ENCODE results near the gene EPB41L4A.
"Not testable (repeated sequence)": the region's sequence is repeated elsewhere in the genome, so short reads cannot be mapped to it uniquely, and the experiment has no call there.

Gene EPB41L4A

DNA sequence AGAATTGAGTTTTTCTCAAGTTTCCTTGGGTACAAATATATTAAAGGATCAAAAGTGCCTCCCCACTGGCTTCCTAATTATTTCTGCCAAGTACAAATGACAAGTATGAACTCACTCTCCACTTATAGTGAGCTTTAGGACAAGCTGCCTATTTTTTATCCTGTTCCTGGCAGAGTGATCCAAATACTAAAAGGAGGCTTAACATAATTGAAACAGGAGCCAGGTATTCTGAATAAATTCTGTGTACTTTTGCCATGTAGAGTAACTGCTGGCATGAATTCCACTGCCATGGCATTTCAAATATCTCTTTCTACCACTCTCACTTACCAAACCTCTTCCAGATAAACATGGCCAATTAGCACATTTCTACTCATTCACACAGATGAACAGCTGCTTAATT is 171.1 kb downstream of the EPB41L4A start:
- no peak for DNase-seq

DNA sequence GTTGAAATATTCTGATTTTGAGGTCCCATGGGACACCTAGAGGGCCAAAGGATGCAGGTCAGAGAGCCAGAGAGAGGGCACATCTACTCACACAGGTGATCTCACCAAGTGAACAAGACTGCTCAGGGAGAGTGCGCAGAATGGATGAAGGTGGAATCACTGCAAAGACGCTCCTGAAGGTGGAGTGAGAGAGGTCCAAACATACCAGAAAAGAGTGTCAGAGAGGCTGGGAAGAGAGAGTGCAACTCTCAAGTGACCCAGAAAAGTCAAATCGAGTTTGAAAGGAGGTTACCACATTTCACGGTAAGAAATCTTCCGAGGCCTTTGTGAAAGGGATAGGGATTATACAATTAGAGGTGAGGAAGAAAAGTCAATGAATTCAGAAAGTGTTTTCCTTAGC is 173.4 kb downstream of the EPB41L4A start:
- no peak for DNase-seq

DNA sequence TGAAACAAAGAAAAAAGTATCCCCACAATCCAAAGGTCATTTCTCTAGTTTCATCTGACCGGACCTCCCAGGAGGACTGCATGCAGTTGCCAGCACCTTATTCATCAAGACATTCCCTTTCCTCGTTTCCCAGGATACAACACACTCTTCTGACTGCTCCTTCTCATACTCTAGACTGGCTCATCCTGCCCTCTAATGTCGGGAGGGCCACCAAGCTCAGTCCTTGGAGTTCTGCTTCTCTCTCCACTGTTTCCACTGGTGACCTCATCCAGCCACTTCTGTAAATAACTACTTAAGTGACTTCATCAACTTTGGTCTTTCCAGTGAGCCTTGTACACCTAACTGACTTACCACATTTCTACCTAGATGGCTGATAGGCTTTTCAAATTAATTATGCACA is 179.1 kb downstream of the EPB41L4A start:
- DNase-seq = no peak

DNA sequence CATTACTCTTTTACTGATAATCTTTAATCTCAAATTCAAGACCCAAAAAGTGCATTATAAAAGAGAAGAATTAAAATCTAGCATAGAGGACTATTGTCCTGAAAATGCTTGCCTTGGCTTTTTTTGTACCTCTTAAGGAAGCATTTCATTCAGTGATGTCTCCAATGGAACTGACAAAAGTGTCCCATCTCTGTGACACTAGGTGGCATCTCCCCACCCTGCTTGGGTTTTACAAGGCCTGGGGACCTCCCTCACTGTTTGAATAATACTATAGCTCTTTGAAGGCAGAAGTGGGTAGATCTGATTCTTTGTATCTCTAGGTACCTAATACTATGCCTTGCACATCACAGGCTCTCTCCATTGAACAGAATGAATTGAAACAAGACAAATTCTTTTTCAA is 180.6 kb downstream of the EPB41L4A start:
- DNase-seq = no peak

DNA sequence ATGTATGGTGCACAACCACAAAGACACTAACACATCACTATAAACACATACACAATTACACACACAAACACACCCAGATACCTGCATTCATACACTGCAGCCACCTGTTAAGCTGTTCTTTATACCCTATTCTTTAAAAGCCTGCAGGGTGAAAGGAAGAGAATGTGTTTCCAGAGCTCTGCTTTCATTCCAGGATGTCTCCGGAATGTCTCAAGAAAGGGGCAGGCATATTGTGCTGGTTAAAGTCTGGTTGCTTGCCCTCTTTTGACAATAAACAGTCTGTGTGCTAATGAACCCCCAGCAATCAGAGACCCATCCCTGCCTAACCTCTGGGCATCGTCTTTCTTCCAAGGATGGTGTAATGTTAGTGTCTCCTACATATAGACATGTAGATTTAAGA is 181.6 kb downstream of the EPB41L4A start:
- DNase-seq = no peak

DNA sequence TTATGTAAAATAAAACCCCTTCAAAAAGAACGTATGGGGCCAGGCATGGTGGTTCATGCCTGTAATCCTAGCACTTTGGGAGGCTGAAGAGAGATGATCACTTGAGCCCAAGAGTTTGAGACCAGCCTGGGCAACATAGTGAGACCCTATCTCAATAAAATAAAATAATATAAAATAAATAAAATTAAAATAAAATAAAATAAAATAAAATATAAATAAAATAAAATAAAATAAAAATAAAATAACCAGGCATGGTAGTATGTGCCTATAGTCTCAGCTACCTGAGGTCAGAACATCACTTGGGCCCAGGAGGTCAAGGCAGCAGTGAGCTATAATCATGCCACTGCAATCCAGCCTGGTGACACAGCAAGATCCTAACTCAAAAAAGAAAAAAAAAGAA is 185.1 kb downstream of the EPB41L4A start:
- DNase-seq = no peak

DNA sequence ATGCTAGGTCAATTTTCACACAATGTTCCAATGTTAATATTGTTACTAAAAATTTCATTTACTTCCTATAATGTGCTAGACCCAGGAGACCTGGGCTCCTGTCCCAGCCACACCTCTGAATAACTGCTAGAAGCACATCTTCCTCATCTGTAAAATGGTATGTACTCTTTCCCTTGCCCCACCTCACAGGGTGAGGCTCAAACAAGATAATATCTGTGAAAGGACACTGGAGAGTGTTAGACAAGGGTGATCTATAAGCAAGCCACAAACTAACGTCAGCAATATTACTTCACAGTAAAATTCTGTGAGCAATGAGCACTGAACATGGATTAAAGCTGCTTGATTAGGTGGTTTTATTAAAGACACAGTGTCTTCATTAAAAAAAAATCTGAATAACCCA is 186.4 kb downstream of the EPB41L4A start:
- no peak for DNase-seq

DNA sequence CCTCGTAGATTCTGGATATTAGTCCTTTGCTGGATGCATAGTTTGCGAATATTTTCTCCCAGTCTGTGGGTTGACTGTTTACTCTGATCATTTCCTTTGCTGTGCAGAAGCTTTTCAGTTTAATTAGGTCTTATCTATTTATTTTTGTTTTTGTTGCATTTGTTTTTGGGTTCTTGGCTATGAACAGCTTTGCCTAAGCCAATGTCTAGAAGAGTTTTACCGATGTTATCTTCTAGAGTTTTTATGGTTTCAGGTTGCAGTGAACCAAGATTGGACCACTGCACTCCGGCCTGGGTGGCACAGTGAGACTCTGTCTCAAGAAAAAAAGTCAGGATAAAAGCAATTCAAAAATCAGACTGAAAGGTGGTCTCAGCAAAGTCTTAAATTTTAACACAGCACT is 188.5 kb downstream of the EPB41L4A start:
- DNase-seq = no peak

DNA sequence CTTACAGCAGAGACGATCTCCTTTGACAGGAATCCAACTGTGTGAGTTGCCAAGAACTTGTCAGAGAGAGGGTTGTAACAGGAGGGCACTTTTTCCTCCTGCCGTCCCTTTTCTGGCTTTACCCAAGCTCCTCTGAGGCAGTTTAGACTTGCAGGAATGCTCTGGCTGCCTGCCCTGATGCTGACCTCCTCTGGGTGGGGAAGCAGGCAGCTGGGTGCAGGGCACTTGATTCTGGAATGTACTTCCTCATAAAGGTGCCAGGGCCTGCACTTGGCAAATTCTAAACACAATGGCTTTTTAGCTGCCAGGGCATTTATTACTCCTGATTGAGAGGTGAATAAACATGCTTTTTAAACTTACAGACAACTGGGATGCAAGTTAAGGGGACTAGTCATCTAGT is 190.4 kb downstream of the EPB41L4A start:
- peak; percentile 58 for DNase-seq

DNA sequence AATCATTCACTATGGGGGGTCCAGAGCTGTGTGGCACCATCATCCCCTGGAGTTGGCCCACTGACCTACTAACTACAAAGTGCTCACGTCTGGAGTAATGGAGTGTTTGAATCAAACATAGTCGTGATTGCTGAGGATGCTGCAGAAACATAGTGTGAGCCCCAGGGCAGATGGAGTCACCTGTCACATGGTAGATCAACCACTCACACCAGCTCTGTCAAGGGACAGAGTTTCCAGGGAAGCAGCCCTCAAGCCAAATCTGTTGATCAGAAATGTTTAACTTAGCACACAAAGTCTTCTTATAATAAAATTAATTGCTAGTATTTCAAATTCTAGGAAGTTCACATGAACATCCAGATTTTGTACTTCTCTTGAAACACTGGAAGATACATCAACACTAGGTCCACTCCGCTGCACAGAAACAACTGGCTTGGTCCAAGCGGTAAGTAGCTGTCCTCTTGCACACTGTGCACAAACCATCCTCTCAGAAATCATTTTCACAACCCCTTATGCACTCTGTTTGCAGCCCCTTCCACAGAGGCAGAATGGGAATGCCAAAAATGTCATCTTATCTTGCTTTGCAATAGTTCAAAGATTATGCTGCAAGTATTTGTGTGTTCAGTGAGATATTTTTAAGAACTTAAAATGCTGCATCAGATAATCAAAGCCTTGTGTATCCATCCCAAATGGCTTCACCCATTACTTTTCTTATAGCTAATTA is 191.0 kb downstream of the EPB41L4A start:
- DNase-seq = no peak

DNA sequence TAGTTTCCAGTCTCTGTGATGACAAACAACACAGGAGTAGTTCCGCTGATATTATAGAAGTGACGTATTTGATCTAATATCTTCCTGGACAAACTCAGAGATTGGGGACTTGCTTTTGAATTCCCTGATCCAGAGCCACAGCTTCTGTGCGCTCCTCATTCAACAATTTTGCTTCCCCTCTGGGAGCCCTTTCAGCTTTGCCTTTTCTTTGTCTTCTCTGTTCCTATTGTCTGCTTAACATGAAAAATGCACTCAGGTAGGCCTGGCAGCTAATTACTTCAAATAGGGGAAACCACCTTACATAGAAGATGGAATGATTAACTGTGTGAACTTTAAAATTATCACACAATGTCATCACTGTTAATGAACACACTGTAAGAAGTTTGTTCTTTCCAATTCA is 192.9 kb downstream of the EPB41L4A start:
- DNase-seq = no peak

DNA sequence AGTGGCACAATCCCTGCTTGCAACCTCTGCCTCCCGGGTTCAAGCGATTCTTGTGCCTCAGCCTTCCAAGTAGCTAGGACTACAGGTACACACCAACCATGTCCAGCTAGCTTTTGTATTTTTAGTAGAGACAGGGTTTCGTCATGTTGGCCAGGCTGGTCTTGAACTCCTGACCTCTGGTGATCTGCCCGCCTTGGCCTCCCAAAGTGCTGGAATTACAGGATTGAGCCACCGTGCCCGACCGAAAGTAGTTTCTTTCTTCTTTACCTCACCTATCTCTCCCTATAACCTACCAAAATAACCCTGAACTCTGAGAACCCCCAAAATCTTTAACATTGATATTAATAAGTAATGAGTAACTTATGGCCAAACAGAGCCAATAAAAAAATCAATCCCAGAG is 196.1 kb downstream of the EPB41L4A start:
- DNase-seq = not testable (repeated sequence)

DNA sequence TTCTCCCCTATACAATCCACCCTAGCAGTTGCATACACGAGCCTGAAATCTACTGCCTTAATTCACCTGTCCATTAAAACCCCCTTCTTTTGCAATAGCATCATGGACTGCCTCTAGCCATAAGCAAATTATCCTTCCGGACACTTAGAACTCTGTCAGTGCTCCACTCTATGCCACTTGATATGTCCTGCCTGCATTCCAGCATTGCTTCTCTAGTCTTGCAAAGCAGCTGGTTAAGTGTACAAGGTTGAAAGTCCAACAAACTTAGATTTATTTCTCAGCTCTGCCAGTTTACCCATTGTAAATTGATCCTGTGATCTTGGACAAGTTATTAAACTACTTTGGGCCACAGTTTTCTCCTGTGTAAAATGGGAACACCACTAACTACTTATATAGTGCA is 197.9 kb downstream of the EPB41L4A start:
- no peak for DNase-seq

DNA sequence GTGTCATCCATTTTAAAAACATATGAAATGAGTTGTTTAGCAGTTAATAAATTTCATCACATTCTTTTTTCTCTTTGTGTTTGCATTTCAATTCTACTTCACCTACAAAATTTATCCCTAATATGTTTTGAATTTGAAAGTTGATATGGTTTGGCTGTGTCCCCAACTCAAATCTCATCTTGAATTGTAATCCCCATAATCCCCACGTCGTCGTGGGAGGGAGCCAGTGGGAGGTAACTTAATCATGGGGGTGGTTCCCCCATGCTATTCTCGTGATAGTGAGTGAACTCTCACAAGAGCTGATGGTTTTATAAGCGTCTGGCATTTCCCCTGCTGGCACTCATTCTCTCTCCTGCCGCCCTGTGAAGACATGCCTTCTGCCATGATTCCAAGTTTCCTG is 200.1 kb downstream of the EPB41L4A start:
- DNase-seq = no peak

DNA sequence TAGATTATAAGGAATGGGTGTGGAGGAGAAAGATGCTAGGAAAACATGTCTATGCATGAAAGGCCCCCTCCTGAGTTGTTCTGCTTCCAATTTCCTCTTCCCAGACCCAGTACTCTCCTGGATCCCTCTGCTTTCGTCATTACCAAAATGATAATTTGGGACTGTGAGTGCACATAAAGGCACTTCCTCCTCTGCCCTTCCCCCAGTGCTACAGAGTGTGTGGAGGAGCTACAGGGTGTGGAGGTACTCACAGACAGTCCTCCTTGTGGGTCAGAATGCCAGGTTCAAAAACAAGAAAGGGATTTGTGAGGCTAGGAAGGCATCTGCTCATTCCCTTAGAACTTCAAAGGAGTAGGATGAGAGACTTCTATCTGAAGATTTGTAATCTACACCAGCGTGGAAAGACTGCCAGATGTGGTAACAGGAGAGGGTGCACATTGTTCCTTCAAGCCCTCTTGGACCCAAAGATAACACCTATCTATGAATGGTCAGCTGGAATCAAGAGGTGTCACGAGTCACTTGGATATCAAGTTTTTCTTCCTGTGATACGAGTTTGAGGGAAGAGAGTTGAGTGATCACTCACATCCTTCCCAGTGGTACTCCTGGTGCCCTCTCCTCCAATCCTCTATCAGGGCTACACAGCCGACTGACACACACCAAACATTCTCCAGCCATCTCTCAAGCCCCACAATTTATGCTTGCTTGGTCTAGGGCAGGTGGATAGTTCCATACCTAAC is 201.1 kb downstream of the EPB41L4A start:
- no peak for DNase-seq

DNA sequence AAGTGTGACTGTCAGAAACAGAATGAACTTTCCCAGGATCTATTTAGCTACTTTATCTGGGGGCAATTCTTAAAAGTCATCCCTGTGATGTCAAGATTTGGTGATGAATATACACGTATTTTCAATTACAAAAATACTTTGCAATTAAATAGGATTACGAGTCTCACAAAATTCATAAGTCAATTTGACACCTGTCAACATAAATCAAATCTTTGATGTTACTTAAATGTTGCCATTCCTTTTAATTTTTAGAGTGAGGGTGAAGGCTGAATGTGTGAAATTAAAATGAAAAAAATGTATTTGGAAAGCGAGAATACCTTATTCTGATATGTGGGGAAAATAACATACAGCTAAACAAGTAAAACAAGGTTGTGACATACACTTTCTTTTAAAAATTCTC is 202.9 kb downstream of the EPB41L4A start:
- DNase-seq = no peak

DNA sequence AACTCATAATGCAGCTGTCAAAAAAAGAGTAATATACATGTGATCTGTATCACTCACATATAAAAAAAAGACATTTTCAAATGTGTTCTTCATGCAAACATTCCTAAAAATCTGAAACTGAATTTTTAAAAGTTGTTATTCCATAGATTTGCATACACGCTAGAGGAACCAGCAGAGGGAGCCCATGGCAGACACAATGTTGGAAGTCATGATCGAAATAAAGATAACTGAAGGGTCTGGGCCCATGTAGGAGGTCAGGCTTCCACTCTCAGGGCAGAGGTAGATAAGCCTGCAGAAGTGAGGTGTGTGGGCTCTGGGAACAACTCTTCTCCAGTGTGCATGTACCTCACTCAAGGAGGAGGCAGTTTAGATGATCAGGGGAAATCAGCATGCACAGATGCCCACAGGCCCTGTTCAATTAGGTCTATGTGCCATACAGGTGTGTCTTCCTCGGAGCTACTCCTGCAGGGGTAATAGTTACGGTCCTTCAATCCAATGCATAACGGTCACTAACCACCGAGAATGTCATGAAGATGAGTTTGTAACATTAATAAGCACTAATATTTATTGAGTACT is 208.6 kb downstream of the EPB41L4A start:
- no peak for DNase-seq

DNA sequence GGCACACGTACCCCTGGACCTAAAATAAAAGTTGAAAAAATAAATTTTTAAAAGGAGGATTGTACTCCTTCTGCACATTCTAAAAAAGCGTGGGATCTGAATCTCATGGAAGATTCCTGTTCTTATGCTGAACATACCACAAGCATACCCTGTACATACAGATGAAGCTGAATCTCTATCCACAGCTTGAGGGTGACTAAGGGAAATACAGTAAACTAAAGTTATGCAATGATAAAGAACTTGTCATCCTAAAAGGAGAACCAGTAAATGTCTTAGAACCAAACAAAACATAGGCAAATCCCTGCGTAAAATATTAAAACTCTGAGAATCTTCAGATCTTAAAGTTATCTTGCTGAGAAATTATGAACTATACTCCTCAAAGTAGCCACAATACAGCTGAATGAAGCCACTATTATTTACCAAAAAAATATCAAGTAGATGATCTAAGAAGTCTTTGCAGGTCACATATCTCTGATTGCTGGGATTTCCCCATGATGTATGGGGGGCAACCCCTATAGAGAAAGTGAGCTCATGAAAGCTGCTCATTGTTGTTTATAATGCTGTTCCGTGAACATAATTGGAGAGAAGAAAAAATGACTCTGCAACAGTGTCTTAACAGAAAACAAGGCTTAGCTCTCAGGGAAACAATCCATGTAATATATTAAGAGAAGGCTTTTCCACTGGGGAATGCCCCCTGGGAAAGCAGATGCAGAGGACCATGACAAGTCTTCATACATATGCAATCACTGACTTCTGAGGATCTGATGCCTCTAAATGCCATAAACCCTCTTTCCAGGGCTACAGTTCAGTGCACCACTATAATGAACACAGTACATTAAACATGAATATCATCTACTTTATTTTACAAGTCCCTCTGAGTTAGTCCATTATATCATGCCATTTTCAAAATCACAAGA is 210.1 kb downstream of the EPB41L4A start:
- DNase-seq = no peak

DNA sequence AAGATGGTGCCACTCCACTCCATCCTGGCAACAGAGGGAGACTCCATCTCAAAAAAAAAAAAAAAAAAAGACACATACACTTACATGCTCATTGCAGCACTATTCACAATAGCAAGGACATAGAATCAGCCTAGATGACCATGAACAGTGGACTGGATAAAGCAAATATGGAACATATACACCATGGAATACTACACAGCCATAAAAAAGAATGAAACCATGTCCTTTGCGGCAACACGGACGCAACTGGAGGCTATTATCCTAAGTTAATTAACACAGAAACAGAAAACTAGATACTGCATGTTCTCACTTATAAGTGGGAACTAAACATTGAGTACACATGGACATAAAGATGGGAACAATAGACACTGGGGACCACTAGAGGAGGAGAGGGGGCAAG is 210.9 kb downstream of the EPB41L4A start:
- not testable (repeated sequence) for DNase-seq

DNA sequence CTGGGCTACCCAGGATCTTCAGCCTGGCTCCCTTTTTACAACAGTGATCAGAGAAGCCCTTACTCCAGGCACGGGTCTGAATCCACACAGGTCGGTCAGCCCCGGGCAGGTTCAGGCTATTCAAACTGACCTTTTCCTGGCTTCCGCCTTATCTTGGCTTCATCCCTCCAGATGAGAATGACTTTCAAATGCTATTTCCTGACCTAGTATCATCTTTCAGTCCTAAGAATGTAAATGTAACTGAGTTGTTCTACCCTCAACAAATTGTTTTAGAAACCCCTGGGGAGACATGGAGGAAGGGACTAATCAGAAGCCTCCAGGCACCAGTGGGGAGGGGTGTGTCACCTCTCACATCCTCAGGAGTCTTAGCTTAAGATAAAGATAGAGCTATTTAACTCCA is 213.2 kb downstream of the EPB41L4A start:
- DNase-seq = no peak

DNA sequence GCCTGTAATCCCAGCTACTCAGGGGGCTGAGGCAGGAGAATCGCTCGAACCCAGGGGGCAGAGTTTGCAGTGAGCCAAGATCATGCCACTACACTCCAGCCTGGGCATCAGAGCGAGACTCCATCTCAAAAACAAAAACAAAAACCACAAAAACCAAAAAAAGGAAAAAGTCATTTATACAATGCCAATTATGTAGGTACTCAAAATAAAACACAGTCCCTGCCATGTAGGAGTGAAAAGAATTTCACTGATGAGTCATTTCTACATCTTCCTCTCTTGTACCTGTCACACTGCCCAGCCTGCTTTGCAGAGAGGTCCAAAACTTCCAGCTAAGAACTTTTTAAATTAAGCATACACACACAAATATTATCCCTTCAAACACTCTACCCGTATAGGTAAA is 215.8 kb downstream of the EPB41L4A start:
- no peak for DNase-seq

DNA sequence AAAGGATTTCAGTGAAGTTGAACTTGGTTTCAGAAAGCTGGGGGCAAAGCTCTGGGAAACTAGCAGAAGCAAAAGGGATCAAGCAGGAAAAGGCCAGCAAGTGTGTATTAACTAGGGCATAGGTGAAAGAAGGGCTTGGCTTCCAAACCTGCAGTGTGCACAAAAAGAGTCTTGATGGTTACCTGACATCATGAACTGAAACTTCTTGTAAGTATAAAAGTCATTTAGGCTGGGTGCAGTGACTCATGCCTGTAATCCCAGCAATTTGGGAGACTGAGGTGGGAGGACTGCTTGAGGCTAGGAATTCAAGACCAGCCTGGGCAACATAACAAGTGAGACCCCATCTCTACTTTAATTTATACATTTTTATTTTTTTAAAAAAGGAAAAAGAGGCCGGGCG is 216.4 kb downstream of the EPB41L4A start:
- no peak for DNase-seq

DNA sequence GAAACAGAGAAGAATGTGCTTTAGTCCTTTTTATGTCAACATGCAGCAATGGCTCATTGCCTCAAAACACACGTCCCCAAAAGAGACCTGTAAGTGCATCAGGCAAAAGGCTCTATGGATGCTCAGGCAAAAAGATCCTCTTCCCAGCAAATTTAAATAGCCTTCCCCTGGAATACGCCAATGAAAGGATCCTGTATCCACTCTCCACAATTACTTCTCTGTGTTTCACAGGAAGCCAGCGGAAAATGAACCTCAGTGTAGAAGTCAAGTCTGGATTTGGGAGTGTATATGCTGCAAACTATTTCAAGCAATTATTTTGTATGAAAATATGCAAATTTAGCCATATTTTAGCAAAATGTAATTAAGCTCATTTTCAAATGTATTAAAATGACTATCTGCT is 217.9 kb downstream of the EPB41L4A start:
- no peak for DNase-seq

Data from NCI-H446 treated with DMSO at 0.1 percent for 48 hours (cell line).